ENCODE measurements around the gene POP7.

The POP7 gene

DNA sequence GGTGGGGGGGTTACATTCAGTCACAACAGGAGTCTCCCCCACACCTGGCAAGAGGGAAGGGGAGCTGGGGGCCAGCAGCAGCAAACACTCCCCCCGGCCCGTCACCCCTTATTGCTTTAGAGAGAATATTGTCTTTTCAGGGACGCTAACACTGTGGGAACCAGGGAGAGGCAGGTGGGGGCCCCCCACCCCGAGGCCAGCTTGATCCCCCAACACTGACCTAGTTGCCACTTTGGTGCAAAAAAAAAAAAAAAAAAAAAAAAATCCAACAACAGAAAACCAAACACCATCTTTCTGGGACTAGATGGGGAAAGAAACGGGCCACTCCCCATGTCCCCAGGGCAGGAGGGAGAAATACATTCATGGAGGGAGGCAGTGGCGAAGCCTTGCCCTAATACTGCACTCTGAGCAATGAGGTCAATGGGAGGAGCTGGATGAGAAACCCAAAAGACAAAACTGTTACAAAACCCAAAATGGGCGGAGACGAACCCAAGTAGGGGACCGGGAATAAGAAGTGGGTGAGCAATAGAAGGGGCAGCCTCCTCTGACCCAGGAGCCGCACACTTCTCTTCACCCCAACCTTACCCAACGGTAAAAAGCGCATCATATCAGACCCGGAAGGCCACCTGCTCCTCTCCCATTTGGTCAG, 25.9 kb upstream of the POP7 start:
- H3K4me3 ChIP-seq (ENCODE audit: low read depth, low read length), result no peak overlapping the region
- in situ Hi-C loops (cut with HindIII; ENCODE audit: low sequenced_read_pairs), result no loop called here
- DNase-seq (ENCODE audit: low read depth), result no peak
- no peak for TF ChIP-seq CTCF (IDR thresholded peaks at IDR 0.05; ENCODE audit: low read depth, low read length, missing control alignments)

GRCh38 chr7:100680576-100681271, 25.2 kb upstream of the POP7 start:
- DNase-seq (ENCODE audit: low read depth), result no peak
- TF ChIP-seq CTCF (IDR thresholded peaks at IDR 0.05; ENCODE audit: low read depth, low read length, missing control alignments), result no peak
- in situ Hi-C loops (cut with HindIII; ENCODE audit: low sequenced_read_pairs), result no loop called here
- no peak overlapping the region for H3K4me3 ChIP-seq (ENCODE audit: low read depth, low read length)

- in situ Hi-C loops (cut with HindIII; ENCODE audit: low sequenced_read_pairs), result no loop called here
- TF ChIP-seq CTCF (IDR thresholded peaks at IDR 0.05; ENCODE audit: low read depth, low read length, missing control alignments), result no peak
- H3K4me3 ChIP-seq (ENCODE audit: low read depth, low read length), result no peak overlapping the region
- no peak for DNase-seq (ENCODE audit: low read depth)
Observed at GRCh38 chr7:100681491-100682227, 24.3 kb upstream of the POP7 start.

- no peak for TF ChIP-seq CTCF (IDR thresholded peaks at IDR 0.05; ENCODE audit: low read depth, low read length, missing control alignments)
- DNase-seq (ENCODE audit: low read depth), result no peak
- H3K4me3 ChIP-seq (ENCODE audit: low read depth, low read length), result no peak overlapping the region
- in situ Hi-C loops (cut with HindIII; ENCODE audit: low sequenced_read_pairs), result no loop called here
Observed at GRCh38 chr7:100682228-100682741, 23.6 kb upstream of the POP7 start.

- no peak for TF ChIP-seq CTCF (IDR thresholded peaks at IDR 0.05; ENCODE audit: low read depth, low read length, missing control alignments)
Observed at GRCh38 chr7:100682991-100683658, 22.8 kb upstream of the POP7 start.

More at GRCh38 chr7:100682991-100683658, 22.8 kb upstream of the POP7 start:
- H3K4me3 ChIP-seq (ENCODE audit: low read depth, low read length), result no peak overlapping the region
- in situ Hi-C loops (cut with HindIII; ENCODE audit: low sequenced_read_pairs), result no loop called here
- DNase-seq (ENCODE audit: low read depth), result no peak
